ENCODE measurements around the gene SHISA6.

The SHISA6 gene

GRCh38 chr17:11240841-11241610 is at the start of gene SHISA6:
Gene SHISA6, plus strand, starts transcription at chr17:11241213.
- DNase-seq (ENCODE audit: low read depth) = no peak

- DNase-seq (ENCODE audit: low read depth) = no peak
Measured at GRCh38 chr17:11195801-11196200, 45.2 kb upstream of the SHISA6 start.

GRCh38 chr17:11204991-11205390 is 36.0 kb upstream of the SHISA6 start:
- DNase-seq (ENCODE audit: low read depth) = no peak

GRCh38 chr17:11205659-11206058 is 35.4 kb upstream of the SHISA6 start:
- no peak for DNase-seq (ENCODE audit: low read depth)

GRCh38 chr17:11209906-11210305 is 31.1 kb upstream of the SHISA6 start:
- DNase-seq (ENCODE audit: low read depth) = no peak

DNA sequence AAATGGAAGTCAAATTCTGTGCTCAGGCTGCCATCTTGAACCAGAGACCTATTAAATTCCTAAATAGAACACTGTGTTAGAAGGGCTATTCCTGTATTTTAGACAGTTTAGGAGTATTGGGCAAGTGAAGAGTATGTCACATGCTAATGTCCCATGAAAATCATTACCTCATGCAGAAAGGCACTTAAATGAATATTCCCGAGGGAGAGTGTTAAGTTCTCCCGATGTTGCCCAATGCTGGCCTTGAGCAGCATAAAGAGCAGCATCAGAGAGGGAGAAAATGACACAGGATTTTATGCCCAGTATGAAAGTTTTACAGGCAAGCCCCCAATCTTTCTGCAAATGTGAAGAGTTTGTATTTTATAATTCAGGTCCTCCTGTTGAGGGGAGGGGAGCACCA is 28.2 kb upstream of the SHISA6 start:
- DNase-seq (ENCODE audit: low read depth) = no peak

DNA sequence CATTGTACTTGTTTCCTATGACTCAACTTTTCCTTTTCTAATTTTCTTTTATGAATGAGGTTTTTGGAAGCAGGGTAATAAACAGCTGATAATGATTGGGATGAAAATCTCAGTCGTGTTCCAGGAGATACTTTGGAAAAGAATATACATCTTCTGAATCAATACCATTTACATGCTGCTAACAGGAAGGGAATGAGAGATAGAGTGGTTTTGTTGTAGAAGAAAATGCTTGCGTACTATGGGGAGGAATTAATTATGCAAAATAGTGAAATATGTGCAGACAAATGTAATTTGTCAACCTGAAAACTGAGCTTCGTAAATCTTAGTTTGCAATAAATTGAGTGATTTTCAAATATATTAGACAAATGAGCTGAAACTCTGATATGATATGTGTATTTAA is 24.0 kb upstream of the SHISA6 start:
- DNase-seq (ENCODE audit: low read depth) = no peak

DNA sequence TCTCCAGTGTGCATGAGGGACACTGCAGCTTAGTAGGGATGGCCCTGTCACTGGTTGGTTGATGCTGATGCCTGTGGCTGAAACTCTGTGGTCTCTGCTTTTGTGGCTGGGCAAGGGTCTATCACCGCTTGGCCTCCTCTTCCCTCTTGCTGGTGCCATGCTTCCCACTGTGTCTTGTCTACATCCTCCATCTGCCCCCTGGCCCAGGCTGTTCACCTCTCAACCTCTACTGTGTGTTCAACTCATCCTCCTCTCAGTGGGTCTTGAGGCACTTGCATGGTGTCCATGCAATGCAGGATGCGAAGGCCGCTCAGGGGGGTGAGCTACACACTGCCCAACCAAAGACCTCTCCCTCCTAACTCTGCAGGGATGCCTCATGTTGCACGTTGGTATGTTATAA is 19.8 kb upstream of the SHISA6 start:
- no peak for DNase-seq (ENCODE audit: low read depth)

GRCh38 chr17:11221721-11222120 is 19.3 kb upstream of the SHISA6 start:
- DNase-seq (ENCODE audit: low read depth) = no peak

- no peak for DNase-seq (ENCODE audit: low read depth)
Measured at GRCh38 chr17:11238705-11239104, 2.3 kb upstream of the SHISA6 start.

DNA sequence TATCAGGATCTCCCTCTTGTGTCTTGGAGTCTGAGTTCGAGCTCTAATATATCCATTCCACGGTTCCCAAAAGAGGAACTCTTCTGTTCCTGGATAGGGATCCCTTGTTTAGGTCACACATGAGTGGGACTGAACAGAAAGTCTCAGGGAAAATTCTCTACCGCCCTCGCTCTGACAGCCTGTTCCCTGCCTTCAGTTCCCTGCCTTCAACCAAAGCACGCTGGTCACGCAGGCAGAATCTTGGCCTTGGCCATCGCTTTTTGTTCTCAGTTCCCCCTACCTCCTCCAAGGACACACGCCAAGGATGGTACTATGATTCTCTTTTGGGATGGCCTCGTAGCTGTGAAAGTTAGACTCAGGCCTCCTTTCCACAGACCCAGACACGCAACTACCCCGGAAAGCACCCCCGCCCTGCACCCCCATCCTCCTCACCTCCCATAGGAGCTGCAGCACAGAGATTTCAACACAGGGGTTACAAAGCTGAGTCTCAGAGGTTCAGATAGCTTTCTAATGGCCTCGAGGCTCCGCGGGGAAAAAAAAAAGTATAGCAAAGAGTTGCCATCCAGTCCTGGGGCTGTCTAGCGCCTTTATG is 1.5 kb upstream of the SHISA6 start:
- no peak for DNase-seq (ENCODE audit: low read depth)

DNA sequence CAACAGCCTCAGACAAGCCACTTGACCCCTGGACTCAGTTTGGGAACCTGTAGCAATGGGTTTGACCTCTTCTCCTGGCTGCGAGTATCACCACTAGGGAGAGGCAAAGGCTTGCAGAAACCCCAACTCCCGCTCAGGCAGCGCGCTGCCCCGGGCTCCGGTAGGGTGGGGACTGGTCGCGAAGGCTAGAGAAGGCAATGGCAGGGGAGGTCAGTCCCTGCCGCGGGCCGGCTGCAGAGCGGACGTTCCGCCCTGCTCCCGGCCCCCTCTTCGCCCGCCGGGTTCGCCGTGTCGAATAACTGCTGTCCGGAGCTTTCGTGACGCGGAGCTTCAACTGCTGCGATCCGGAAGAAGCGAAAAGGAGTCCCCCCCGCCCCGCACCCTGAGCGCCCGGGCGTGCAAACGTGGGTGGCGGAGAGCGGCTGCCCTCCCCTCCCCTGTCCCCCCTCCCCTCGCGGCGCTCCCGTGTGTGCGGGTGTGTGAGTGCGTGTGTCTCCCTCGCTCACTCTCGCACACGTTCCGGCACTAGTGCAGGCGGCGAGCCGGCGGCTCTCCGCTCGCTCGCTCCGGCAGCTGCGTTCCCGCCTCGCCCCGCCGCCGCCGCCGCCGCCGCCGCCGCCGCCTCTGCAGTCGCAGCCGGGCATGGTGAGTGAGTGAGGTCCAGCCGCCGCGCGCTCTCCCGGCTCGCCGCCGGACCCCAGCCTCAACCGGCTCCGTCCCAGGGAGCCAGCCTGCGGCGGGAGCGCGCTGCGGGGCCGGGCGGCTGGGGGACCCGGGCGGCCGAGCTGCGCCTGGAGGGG is 772 bp upstream of the SHISA6 start:
- DNase-seq (ENCODE audit: low read depth) = no peak

- no peak for DNase-seq (ENCODE audit: low read depth)
Measured at GRCh38 chr17:11241611-11242226, 706 bp downstream of the SHISA6 start.

GRCh38 chr17:11242411-11242810 is 1.4 kb downstream of the SHISA6 start:
- DNase-seq (ENCODE audit: low read depth) = no peak

DNA sequence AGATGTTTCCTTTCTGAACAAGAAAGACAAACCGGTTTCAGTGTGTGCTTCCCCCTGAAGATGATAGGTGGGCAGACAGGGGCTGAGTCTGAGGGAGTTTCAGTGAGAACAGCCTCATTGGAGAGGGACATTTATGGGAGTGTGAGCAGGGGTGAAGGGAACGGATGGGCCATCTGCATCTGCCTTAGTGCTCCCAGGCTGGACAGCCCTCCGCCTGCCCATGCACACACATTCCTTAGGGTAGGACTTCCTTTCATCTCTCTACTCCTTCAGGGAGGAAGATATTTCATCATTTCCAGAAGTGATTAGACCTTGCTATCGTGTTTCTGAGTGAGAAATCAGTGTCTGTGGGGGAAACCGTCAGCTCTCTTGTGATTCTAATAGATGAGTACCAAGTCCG is 3.8 kb downstream of the SHISA6 start:
- DNase-seq (ENCODE audit: low read depth) = no peak

DNA sequence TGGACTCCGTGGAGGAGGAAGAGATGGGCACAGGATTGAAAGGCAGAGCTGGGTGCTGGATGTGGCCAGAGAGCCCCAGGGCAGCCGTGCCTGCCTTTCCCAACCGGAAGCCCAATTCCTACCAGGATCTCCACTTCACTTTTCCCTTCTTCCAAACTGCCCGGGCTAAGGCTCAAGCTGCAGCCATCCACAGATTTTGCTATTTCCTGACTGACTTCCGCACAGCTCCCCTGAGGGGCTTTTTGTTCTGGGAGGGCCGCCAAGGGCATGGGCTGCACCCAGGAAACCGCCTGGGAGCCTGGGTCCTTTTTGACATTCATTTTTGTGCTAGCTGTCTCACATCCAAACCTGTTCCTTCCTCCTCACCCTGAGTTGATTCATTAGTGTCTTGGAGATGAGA is 4.2 kb downstream of the SHISA6 start:
- no peak for DNase-seq (ENCODE audit: low read depth)

DNA sequence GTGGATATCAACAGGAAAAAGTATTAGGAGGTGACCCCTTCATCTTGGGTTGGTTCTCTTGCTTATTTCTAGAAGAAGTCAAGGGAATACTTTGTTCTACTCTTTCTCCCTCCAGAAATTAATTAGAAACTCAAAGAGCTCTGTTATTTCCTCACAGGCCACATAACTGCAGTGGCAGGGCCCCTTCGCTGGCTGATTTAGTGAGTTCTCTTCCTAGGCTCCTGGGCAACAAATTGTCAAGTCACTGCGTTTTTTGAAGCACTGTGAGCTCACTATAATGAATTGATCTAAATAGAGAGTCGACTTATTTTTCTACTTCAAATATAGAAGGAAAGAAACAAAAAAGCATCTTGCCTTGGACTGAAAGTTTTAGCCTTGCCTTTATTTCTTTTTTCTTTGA is 4.8 kb downstream of the SHISA6 start:
- no peak for DNase-seq (ENCODE audit: low read depth)

- DNase-seq (ENCODE audit: low read depth) = no peak
Measured at GRCh38 chr17:11250161-11250560, 9.1 kb downstream of the SHISA6 start.

GRCh38 chr17:11251561-11252107 is 10.6 kb downstream of the SHISA6 start:
- no peak for DNase-seq (ENCODE audit: low read depth)

DNA sequence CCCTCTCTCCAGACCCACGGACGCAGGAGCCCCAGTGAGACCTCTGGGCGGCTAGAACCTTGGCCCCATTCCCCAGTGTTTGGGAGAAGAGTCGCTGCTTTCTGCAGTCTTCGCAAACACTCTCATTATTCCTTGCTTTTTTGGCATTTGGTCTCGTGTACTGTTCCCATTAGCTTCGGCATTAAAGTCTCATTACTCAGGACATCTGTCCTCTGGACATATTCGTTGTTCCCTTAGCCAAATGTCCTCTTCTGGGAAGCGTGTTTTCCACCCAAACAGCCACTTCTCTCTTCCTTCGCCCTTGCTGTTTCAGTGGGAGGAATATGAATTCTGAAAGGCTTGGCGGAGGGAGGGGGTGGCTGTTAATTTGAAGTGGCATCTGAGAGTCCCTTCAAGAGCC is 11.1 kb downstream of the SHISA6 start:
- no peak for DNase-seq (ENCODE audit: low read depth)

DNA sequence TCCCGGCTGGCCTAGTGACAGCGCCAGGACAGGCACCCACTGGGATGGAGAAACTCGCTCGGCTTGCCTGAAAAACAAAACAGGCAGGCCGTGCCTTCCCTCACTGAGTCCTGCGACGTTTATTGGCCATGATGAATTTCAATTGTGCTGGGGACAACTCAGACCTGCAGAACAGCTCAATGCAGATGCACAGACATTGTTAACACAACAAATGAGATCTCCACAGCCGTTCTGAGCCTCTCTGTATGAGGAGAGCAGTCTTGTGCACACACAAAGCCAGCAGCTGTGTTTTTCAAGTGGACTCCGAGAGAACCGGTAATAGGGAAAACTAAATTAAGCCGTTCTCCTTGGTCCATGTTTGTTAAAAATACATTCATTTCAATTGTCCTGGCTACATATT is 15.9 kb downstream of the SHISA6 start:
- DNase-seq (ENCODE audit: low read depth) = no peak

DNA sequence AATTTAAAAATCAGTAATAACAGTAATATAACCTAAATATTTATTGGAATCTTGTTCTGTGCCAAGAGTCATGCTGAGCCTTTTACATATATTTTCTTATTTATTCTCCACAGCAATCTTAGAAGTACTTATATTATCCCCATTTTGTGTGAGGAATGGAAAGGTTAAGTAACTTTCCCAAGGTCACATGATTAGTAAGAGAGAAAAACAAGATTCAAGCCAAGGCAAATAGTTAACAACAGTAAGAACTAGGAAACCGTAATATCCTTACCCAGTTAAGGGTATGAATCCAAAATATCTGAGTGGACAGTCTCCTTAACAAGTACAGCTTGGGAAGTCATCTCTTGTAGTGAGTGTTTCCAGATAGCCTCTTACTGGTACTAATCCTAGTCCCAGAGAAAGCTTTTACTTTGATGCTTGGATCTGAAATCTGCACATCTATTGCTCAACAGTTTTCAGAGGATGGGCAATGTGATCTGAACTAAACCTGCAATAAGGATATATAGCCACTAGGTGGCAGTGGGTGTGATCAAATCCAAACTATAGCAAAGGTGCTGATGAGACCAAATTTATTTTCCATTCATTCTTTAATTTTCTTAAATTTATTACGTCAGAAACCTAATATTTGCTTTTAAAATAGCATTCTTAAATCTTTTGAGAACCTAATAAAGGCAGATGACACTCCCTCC is 23.3 kb downstream of the SHISA6 start:
- DNase-seq (ENCODE audit: low read depth) = no peak

All from non-pigmented ciliary epithelial cell (primary cell).